Transverse colon (tissue), 4 donors: ENCODE data around the gene GVQW3. TPM values are rescaled to one million over a fixed set of nuclear protein-coding genes. Genes with fewer than 3 reads are reported as not detected.

Experiments used
- DNase-seq: peaks from one replicate; pipeline ENCODE4 v3.0.0-alpha.2; 2019
- H3K27ac ChIP-seq, 4 donors: fragments of 200-600 bp; sonication (generic); 2 replicates each; pipeline ENCODE4 v1.5.1; 2016 to 2018; ENCODE audit warnings: inconsistent platforms in 4 of 4
- H3K27me3 ChIP-seq: fragments of 200-600 bp; sonication (generic); 2 replicates; pipeline ENCODE4 v1.5.1; 2017; ENCODE audit warnings: inconsistent platforms
- H3K36me3 ChIP-seq, 4 donors: fragments of 200-600 bp; sonication (generic); 2 replicates each; pipeline ENCODE4 v1.5.1; 2017 to 2019; ENCODE audit warnings: inconsistent platforms in 4 of 4
- H3K4me1 ChIP-seq, 4 donors: fragments of 200-600 bp; sonication (generic); 2 replicates each; pipeline ENCODE4 v1.5.1; 2017 to 2020; ENCODE audit warnings: inconsistent platforms in 4 of 4
- H3K4me3 ChIP-seq, 4 donors: fragments of 200-600 bp; sonication (generic); 1 replicate in 1 of 4; 2 replicates in 3 of 4; pipeline versions ENCODE4 v1.5.1 to v1.6.1; 2017 to 2019; ENCODE audit warnings: inconsistent platforms in 4 of 4
- H3K9me3 ChIP-seq, 2 donors: fragments of 200-600 bp; sonication (generic); 2 replicates each; pipeline ENCODE4 v1.5.1; 2017 to 2019; ENCODE audit warnings: inconsistent platforms in 2 of 2
- EP300 ChIP-seq: sonication (generic); formaldehyde crosslinking; IDR thresholded peaks from one replicate; pipeline ENCODE4 v1.6.1; 2017; ENCODE audit warnings: antibody characterized with exemption, low read depth
- POLR2A ChIP-seq: fragments of 450-650 bp; IDR thresholded peaks from one replicate; pipeline ENCODE4 v1.6.1; 2016; ENCODE audit warnings: antibody characterized with exemption, mild to moderate bottlenecking, moderate library complexity
- POLR2AphosphoS5 ChIP-seq, 3 donors: sonication (generic); formaldehyde crosslinking; IDR thresholded peaks; one replicate each; pipeline ENCODE4 v1.6.1; 2016; ENCODE audit warnings: antibody characterized with exemption in 3 of 3
- WGBS, 2 donors: methylation state at CpG; one replicate each; pipeline ENCODE4 v1.1.5; 2018; ENCODE audit warnings: low coverage in 1 of 2; 5-methylcytosine and 5-hydroxymethylcytosine counted together
- in situ Hi-C, 4 donors: fragments of 200-750 bp; cut with MboI; loops; one replicate each; pipeline versions ENCODE4 v1.15.0 to v1.15.1; 2017; ENCODE audit warnings: low sequenced_read_pairs in 3 of 4, low pct_ligation_motif_present in 1 of 4, low pct_unique_long_range_greater_than_20kb in 1 of 4
- intact Hi-C: fragments of 100-400 bp; cut with DNase I; formaldehyde crosslinking; loops from one replicate; pipeline ENCODE4 v1.15.1; 2023; ENCODE audit warnings: low total_unique reads
- total RNA-seq, 4 donors: library from RNA; depleted of rRNA; stranded (reverse); fragments of >200 nt; gene quantifications; one replicate each; pipeline ENCODE4 v1.1.0, GENCODE V29; 2016
- TF ChIP-seq, protein P1 (sequence below), 5 experiments: fragments of 200-600 bp in 3 of 5; fragments of 450-650 bp in 2 of 5; sonication (generic) in 3 of 5; IDR thresholded peaks; 1 replicate in 2 of 5; 2 replicates in 3 of 5; pipeline ENCODE4 v1.5.1; 2016 to 2017; ENCODE audit warnings: antibody characterized with exemption in 5 of 5, inconsistent platforms in 3 of 5, mild to moderate bottlenecking in 2 of 5, moderate library complexity in 1 of 5

Gene GVQW3
- total RNA-seq, 4 donors from 2014 or later, result 1.6 to 5.6 (median 4.3) TPM

DNA sequence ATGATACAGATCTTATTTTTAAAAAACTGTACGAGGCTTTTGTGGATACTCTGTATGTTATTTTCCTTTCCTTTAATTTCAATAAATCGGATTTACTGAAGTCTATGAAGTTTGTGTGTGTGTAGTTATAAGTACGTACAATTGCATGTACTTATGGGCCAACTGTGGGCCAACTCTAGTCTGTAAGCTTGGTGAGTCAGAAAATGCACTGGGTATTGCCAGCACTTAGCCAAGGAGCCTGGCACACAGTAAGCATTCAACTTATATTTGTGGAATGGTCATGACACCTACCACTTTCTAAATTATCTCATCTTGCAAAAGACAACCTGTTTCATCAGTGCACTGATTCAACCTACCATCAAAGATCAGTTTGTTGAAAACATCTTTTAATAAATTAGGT lies 32.8 kb upstream of the GVQW3 start:
- H3K27me3 ChIP-seq, result no peaks in the 10 kb centered on the region
- in situ Hi-C loops (no loop called here), intact Hi-C loops (no loop called here)
- WGBS, 2 donors, result 91 to 92% methylated on average over 3 of the region's 3 CpGs
- no peak overlapping the region for H3K27ac ChIP-seq
- TF ChIP-seq, protein P1, sequence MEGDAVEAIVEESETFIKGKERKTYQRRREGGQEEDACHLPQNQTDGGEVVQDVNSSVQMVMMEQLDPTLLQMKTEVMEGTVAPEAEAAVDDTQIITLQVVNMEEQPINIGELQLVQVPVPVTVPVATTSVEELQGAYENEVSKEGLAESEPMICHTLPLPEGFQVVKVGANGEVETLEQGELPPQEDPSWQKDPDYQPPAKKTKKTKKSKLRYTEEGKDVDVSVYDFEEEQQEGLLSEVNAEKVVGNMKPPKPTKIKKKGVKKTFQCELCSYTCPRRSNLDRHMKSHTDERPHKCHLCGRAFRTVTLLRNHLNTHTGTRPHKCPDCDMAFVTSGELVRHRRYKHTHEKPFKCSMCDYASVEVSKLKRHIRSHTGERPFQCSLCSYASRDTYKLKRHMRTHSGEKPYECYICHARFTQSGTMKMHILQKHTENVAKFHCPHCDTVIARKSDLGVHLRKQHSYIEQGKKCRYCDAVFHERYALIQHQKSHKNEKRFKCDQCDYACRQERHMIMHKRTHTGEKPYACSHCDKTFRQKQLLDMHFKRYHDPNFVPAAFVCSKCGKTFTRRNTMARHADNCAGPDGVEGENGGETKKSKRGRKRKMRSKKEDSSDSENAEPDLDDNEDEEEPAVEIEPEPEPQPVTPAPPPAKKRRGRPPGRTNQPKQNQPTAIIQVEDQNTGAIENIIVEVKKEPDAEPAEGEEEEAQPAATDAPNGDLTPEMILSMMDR (IDR thresholded peaks at IDR 0.05), result no peak
- TF ChIP-seq EP300, result no peak
- H3K4me1 ChIP-seq, result peaks cover 0 to 8% (median 2%) of the 10 kb centered on the region in 4 donors
- no peak overlapping the region for H3K4me3 ChIP-seq
- peaks cover 0 to 9% (median 4%) of the 10 kb centered on the region in 4 donors for H3K36me3 ChIP-seq
- H3K9me3 ChIP-seq, result no peaks in the 10 kb centered on the region
- DNase-seq, result no peak

DNA sequence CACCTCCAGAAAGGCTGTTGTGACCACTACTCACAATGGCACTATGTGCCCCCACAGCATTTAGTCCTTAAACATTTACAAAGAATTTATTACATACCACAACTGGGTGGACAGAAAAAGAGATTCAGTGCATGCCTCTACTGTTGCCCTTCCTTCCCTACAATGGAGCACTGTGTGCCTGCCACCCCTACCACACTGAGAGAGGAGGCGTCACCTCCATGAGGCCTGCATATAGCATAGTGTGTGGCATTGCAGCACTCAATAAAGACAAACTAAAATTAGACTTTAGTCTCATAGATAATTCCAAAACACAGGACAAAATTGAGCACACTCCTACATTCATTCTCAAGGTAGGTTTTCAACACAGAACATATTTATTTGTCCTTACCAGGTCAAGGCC lies 26.0 kb upstream of the GVQW3 start:
- DNase-seq, result no peak
- Histone ChIP-seq H3K4me1 (no peaks in the 10 kb centered on the region), H3K27ac (no peak overlapping the region), H3K36me3 (peaks cover 0 to 41% (median 8%) of the 10 kb centered on the region in 4 donors), H3K9me3 (peaks cover 7 to 12% of the 10 kb centered on the region in 2 donors), H3K4me3 (no peak overlapping the region), H3K27me3 (no peaks in the 10 kb centered on the region)
- TF ChIP-seq POLR2A (no peak), EP300 (no peak), POLR2AphosphoS5 (IDR thresholded peaks at IDR 0.05) (no peak)
- TF ChIP-seq, protein P1 (IDR thresholded peaks at IDR 0.05), result no peak
- in situ Hi-C loops, result no loop called here
- WGBS, 2 donors, result 95 to 100% methylated on average over 1 of the region's 1 CpG
- intact Hi-C loops, result no loop called here

DNA sequence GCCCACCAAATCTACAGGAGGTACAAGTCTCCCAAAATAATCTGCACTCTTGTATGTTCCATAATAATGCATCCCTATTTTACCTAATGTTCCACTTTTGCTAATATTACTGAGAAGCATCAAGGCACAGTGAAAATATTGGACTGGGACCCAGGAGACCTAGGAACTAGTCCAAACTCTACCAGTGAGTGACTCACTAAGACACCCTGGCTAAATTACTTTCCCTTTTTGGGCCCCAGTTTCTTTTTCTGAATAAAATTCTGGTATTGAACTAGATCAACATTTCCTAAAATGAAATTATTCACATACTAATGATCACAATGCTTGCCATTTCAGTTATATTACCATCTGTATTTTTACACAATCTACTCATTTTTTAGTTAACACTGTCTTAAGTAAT lies 19.7 kb upstream of the GVQW3 start:
- Histone ChIP-seq H3K4me3 (no peak overlapping the region), H3K36me3 (peaks cover 0 to 11% (median 0%) of the 10 kb centered on the region in 4 donors), H3K4me1 (peaks cover 0 to 7% (median 0%) of the 10 kb centered on the region in 4 donors), H3K9me3 (no peaks in the 10 kb centered on the region), H3K27ac (no peak overlapping the region), H3K27me3 (no peaks in the 10 kb centered on the region)
- intact Hi-C loops (no loop called here), in situ Hi-C loops (no loop called here)
- TF ChIP-seq POLR2A (no peak), POLR2AphosphoS5 (IDR thresholded peaks at IDR 0.05) (no peak), EP300 (no peak)
- TF ChIP-seq, protein P1 (IDR thresholded peaks at IDR 0.05), result no peak
- DNase-seq, result no peak

DNA sequence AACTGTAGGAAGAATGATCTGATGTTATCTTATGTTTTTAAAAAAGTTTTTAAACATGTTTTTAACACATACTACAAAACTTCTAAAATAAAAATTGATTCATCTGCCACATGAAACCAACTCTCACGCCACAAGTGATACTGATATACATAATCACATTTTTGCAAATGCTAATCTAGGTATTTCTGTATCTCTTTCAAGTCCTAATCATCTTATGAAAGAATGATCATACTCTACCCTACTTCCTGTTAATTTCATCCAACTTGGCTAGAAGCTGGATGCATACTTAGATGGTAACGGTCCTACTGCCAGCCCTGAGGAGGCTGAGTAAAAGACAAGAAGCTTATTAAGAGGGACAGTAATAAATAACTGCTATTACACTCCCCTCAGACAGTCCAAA lies 19.3 kb upstream of the GVQW3 start:
- Histone ChIP-seq H3K27ac (no peak overlapping the region), H3K36me3 (peaks cover 0 to 6% (median 0%) of the 10 kb centered on the region in 4 donors), H3K9me3 (no peaks in the 10 kb centered on the region), H3K27me3 (no peaks in the 10 kb centered on the region), H3K4me1 (peaks cover 0 to 9% (median 0%) of the 10 kb centered on the region in 4 donors), H3K4me3 (no peak overlapping the region)
- in situ Hi-C loops, result no loop called here
- TF ChIP-seq, protein P1 (IDR thresholded peaks at IDR 0.05), result no peak
- TF ChIP-seq POLR2A, result no peak
- TF ChIP-seq POLR2AphosphoS5 (IDR thresholded peaks at IDR 0.05), result no peak
- no peak for TF ChIP-seq EP300
- intact Hi-C loops, result no loop called here
- 78 to 100% methylated on average over 1 to 2 of the region's 2 CpGs for WGBS, 2 donors
- no peak for DNase-seq
